HG02938 (cell line): ENCODE measurements around the gene MFNG.

ENCODE experiments used
- ATAC-seq: cut with Tn5 transposase; IDR thresholded peaks from one replicate; pipeline ENCODE4 v1.9.1; 2021; ENCODE audit warnings: mild to moderate bottlenecking, moderate library complexity; ENCODE audit not compliant: unreplicated experiment

The MFNG gene

DNA sequence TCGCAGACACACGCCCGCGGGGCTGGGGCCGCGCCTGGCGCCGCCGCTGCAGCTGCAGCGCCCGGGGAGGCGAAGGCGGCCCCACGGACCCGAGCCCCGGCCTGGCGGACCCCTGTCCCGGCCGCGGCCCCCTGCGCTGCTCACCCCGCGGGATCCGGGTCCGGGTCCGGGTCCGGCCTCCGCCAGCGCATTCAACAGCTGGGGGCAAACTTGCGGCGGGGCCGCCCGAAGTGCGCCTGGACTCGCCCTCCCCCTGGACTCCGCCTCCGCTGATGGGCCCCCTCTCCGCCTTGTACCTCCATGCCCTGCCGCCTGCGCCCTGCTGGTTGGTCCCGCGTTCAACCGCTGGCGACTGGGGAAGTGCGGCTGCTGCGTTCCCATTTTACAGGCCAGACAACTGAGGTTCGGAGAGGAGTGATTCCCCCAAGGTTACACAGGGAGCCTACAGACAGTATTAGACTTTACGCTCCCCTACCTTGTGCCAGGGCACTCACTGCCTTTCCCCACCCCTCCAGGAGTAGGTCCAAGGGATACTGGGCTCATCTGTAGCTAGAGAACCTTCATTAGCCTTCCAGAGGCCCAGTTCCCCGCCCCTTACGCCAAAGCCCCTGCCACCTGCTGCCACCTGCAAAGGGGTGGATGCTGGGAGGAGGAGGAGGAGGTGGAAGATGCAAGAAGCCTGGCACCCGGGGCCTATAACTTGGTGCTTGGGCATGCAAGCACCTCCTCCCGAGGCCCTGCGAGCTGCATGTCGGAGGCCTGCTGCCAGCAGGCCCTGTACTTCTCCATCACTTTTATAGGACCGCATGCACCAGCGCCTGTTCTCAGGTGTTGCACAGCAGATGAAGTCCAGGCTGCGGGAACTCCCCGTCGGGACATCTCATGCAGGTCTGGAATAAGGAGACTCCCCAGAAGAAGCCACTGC, 58.2 kb downstream of the MFNG start:
- no peak for ATAC-seq

DNA sequence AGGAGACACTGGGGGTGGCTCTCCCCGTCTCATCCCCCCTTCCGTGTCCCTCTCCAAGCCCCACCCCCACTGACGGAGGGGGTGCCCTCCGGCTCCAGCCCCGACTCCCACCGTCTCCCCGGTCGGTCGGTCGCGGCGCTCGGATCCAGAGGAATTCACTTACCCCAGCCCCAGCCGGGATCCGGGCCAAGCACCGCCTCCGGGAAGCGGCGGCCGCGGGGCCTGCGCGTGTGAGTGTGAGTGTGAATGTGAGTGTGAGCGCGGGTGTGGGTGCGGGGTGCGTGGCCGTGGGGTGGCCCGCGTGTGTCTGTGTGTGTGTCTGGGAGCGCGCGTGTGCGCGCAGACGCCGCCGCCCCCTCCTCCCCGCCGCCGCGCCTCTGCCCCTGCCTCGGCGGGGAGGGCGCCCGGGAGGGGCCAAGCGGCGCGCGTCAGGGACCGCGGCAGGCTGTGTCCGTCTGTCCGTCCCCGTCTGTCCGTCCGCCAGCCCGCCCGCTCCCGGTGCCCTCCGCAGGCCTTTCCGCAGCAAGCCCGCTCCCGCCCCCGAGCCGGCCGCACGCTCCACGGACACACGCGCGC, 59.0 kb downstream of the MFNG start, which contains the start of gene ELFN2:
ELFN2 (minus strand) TSS at position 345 of the 576 bp plus-strand sequence. CDS start 51,945 bp downstream, outside the sequence.
- ATAC-seq, result no peak

DNA sequence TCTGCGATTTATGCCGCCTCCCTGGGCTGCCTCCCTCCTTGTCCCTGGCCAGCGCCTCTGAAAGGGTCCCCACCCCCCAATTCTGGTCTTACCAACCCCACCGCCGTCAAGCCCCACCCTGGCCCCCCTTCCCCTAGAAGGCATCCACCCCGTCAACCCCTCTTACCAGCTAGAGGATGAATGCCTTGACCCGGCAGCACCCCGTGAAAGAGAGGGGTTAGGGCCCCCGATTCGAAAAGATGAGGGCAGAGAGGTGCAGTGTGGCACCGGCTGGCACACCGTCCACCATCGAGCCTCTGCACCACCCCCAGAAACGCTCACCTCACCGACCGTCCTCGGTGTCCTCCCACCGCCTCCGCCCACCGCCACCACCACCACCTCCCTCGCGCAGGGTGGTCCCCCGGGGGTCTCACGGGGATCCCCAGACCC, 59.5 kb downstream of the MFNG start:
- no peak for ATAC-seq

DNA sequence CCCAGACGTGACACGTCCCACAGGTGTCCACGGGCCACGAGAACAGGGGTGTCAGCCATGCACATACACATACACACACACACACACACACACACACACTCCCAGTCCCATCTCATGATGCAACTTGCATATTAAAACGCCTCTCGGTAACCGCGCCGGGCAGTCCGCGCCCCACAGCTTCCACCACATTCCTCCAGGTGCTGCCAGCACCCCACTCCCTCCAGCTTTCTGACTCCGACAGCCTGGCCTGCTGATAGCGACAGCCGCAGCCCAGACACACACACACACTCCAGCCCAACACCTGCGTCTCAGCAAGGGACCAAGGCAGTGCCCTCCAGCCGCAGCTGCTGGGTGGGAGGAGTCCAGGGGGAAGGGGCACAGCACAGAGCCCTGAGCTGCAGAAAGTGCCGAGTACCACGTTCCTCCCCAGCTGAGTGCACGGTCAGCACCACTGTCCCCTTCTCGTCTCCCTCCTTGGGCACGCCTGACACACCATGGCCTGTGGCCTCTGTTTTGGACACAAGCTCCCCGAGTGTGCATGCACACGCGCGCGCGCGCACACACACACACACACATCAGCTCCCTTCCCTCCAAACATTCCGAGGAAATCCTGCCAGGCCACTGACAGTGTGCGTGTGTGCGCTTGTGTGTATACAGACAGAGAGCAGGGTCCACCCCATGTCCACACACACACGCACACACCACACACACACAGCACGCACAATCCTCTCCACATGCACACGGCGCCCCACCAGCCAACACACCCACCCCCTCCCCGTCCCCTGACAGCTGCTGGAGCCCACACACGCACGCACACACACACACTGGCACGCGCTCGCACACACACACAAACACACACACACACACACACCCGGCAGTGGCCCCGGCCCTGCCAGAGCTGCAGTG, 60.1 kb downstream of the MFNG start:
- no peak for ATAC-seq

DNA sequence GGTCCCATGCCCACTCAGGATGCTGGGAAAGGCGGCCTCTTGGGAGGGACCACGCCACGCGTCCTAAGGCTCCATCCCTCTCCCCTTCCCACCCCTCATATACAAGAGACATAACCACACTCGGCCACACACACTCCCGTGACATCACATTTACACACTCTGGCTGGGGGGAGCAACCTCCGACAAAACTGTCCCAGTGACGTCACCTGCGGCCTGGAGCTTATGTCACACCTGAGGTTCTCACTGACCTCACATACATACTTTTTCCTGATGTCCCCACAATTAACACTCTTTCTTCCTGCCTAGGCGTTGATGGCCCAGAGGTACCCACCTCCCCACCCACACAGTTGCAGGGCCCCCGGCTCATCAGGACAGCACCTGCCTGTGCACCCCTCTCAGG, 60.8 kb downstream of the MFNG start:
- ATAC-seq, result no peak

DNA sequence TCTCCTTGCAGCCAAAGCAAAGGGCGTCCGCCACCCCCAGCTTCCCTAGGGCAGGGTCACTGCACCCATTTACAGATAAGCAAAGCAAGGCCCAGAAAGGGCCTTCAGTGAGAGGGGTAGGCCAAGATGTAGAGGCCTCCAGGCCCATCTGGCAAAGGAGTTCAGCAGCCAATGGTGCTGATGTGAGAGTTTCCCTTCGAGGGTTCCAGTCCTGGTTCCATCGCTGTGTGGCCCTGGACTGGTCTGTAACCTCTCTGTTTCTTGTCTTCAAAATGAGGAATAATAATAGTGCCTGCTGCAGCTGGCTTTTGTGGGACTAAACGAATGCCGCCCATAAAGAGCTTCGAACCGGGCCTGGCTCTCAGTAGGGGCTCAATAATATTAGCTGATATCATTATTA, 62.9 kb downstream of the MFNG start:
- ATAC-seq, result no peak

DNA sequence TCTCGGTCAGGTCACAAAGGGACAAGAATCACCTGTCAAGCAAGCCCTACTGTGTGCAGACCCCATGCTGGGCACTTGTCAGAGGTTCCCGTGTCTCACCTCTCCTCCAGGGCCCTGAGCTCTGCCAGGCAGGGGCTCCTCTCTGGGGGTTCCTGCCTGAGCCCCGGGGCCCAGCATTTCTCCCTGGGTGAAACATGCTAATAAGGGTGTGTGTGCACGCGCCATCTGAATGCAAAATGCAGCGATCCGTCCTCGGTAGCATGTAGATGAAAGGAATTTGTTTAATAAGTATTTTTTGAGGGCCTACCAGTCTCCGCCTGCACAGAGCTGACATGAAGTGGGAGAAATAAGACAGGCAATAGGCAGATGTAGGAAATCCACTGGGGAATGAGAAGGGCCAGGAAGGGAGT, 64.7 kb downstream of the MFNG start:
- no peak for ATAC-seq

DNA sequence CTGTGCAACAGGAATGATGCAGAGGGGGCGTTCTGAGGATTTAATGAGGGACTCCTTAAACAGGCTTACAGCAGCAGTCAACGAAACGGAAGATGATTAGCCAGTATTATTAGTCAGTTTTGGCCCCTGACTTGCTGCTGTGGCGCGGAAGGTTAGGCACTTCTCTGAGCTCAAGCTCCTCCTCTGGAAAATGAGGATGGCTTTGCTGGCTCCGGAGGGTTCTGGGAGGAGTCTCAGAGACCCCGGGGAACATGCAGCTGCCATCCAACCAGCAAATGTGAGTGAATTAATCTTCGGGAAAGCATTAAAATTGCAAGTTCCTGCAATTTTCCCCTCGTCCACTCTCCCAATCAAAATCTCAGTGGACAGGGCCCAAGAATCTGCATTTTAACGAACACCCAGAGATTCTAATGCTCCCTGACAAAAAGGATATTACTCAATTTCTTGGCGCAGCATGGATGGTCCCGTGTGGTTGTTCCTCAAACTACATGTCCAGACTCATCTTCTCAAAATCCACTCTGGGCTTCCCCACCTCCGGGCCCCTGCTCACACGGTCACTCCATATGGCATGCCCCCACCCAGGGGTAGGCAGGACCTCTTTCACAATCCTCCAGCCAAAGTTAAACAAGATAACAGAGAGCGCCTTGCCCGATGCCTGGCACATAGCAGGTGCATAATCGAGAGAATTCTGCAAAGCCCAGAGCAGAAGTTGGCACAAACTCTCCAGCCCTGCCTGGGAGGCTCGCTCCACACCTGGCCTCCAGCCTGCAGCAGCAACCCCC, 65.3 kb downstream of the MFNG start:
- no peak for ATAC-seq

DNA sequence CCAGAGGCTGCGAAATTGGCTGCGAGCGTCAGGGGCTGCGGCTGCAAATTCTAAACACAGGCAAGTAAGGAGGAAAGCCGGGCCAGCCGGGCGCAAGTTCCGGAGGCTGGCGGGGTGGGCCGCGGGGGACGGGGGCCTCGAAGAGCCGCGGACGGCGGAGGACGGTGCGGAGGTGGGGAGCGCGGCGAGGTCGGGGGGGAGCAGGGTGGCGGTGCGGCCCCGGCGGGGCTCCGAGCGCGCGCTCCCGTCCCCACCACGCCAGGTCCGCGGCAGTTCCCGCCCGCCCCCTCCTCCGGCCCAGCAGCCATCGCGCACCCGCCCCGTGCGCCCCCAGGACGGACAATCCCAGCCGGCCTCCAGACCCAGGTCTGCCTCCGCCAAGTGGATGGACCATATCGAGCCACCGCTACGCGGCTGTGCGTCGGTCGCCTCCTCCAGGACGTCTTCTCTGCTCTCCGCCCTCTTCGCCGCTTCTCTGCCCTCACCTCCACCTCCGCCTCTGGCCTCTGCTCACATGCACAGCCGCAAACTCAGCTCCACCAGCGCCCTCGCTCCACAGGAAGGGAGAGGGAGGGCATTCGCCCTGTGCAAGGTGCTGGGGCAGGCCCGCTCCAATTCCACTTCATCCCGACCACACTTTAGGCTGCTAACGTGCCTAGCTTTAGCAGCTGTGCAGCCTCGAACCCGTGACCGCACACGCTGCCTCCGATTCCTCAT, 66.1 kb downstream of the MFNG start:
- no peak for ATAC-seq

DNA sequence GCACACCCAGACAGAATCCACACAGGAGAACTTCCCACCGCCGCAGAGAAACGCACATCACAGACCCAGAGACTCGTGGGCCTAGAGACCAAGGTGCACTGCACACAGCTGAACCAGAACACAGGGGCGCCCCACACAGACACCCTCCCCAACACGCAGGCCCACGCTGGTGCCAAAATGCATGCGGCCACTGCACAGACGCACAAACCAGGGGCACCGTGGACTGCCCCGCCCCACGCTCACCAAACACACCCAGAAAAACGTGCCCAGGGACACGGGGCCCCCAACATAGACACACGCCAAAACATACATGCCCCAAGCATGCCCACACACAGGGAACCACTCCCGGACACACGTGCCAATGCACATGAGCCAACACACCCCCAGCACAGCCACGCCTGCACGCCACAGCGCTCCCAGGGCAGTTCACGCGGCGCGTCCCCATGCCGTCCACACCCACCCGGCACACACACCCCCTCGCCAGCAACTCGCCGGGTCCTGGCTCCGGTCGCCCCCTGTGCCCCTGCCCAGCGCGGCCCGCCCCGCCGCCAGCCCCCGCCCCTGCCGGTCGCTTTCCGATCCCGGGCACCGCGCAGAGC, 66.7 kb downstream of the MFNG start:
- ATAC-seq, result no peak
